Endometrial microvascular endothelial cells (primary cell): ENCODE results near the gene ASF1B. TPM values are rescaled to one million over a fixed set of nuclear protein-coding genes. Genes with fewer than 3 reads are reported as not detected.

Source experiments
- in situ Hi-C: cut with HindIII; loops from 2 replicates; pipeline ENCODE4 v1.10.0; 2017; ENCODE audit warnings: low sequenced_read_pairs, low pct_unique_long_range_greater_than_20kb; ENCODE audit errors: inconsistent ontology term
- total RNA-seq: library from RNA; depleted of rRNA; stranded (reverse); fragments of >200 nt; gene quantifications from one replicate; pipeline ENCODE4 v1.2.3, GENCODE V29; 2015; ENCODE audit errors: inconsistent ontology term

Gene ASF1B
- total RNA-seq, 1 donor from 2014 or later = 46.6 TPM

DNA sequence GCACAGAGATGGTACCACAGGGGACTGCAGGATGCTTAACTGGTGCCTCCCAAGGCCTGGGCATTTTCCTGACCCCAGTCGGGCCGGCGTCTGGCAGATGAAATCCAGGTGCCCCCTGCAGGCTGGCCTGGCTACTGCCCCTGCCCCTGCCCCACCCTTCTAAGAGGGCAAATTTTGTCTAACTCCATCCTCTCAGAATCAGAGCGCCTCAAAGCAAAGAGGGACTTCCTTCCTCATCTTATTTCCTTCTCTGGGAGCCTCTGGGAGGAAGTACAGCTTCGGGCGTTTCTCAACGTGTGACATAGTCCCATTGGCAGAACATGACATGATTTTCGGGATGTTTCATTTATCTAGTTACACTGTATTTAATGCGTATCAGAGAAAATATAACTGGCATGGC is 21.5 kb downstream of the ASF1B start:
- in situ Hi-C loops = no loop called here

DNA sequence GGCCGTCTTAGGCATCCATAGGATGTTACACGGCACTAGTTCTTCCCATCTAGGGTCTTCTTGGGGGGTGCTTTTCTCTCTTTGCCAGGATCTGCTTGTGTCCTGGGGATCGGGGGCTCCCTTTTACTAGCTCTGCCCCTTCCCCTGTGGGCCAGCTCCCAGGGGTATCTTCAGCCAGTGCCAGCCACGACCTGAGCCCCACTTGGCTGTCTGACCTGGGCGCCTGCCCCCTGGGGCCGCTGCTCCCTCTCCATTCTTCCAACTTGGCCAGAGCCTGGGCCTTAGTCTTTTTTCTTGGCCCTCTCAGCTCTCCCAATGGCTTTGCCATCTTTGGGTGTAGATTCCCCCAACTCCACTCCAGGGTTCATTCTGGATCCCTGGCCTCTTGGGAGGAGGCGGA is 21.9 kb downstream of the ASF1B start:
- in situ Hi-C loops = no loop called here

DNA sequence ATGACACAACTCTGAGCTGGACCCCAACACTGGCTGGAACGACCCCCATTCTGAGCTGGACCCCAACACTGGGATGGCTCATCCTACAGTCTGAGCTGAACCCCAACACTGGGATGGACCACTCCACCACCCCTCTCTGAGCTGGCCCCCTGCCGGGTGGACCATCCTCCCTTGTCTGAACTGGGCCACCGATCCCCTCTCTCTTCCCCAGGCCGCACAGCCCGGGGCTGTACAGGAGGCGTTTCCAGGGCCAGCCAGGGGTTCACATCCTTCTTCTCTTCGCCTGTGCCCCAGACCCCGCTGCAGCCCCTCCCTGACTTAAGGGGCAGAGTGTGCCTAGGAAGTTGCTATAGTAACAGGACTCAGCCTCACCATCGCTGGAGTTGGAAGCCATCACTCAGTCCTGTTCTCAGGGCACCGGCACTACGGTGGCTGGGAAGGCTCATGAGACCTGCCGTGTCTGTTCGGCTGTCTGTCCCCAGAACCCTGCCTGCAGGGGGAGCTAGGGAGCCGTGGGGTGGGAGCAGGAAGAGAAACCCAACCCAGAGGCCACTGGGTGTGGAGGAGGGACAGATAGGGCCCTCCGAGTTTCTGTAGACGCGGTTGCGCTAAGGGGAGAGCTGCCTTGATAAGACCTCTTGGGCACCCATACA is 22.5 kb downstream of the ASF1B start:
- in situ Hi-C loops = no loop called here

DNA sequence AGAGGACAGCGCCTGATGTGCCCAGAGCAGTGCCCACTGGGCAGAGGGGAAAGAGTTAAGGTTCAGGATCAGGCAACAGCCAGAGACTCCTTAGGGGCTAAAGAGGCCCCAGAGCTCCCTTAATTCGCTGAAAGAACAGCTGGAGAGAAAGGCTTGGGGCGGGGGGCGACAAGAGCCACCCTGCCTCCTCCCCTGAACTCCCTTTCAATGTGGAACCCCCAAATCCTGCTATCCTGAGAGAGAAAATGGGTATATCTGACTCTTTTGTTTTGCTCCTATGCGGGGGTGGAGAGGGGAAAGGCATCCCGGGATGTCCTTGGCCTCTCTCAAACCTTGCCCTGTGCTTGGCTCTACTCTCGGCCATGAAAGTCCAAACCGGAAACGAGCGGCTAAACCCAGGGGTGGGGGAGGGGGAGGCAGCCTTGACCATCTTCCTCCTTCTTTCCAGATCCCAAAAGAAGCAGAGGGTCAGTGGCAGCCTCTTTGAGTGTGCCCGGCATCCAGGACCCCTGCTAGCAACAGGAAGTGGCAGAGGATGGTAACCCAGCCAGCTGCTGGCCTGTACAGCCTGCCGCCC is 23.5 kb downstream of the ASF1B start:
- in situ Hi-C loops = no loop called here

DNA sequence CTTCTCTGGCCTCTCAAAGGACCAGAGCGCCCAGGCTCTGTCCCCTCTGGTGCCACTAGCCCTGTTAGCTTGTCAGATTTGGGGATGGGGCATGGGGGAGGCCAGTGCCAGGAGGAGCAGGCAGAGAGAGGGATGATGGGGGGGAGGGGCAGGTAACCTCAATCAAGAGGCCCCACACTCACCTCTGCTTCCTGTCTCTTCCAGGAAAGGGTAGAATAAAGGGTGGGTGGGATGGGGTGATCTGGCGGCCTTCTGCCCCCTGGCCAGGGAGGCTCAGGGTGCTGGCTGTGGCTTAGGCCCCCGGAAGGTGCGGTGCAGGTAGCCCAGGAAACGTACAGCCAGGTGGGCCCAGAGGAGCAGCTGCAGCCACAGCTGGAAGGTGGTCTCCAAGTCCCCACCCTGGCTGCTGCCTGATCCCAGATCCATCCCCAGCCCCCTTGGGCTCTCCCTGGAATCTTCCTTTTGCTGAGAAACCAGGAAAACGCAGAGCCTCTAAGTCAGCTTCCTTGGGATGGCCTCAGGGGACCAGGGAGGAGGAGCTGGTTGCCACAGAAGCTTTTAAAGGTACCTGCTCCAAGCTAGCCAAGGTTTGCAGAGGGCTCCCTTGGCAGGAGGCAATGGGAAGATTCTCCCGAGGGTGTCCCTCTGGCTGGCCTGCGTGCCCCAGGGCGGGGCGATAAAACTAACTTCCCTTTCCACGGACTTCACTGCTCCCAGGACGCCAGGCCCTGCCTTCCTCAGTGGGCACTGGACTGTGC is 24.2 kb downstream of the ASF1B start:
- in situ Hi-C loops = no loop called here

DNA sequence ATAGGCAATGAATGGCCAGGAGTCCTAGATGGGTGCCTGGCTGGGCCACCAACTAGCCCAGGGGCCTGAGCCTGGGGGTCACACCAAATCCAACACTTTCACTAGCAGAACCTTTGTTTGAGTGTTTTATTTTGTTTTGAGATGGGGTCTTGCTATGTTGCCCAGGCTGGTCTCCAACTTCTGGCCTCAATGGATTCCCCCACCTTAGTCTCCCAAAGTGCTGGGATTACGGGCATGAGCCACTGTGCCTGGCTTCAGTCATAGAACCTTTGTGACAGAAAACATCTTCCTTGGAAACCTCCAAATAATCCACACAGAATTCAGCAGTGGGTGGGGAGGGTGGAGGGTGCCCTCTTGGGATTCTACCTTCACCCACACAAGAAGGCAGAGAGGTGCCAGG is 24.9 kb downstream of the ASF1B start:
- in situ Hi-C loops = no loop called here

DNA sequence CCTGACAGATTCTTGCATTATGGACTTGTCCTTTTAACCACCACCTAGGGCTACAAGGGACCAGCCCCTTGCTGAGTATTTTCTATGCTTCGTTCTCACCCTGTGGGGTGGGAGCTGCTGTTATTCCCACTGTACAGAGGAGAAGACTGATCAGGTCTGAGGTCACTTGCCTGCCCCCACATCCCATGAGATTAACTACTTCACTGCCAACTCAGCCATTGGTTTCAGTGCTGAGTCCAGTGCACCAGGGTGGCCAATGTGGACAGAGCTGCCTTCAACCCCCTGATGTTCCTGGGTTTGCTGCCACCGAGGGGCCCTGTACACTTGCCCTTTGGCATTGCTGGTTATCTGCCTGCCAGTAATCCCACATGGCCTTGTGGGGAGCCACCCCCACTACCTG is 25.7 kb downstream of the ASF1B start:
- in situ Hi-C loops = no loop called here

DNA sequence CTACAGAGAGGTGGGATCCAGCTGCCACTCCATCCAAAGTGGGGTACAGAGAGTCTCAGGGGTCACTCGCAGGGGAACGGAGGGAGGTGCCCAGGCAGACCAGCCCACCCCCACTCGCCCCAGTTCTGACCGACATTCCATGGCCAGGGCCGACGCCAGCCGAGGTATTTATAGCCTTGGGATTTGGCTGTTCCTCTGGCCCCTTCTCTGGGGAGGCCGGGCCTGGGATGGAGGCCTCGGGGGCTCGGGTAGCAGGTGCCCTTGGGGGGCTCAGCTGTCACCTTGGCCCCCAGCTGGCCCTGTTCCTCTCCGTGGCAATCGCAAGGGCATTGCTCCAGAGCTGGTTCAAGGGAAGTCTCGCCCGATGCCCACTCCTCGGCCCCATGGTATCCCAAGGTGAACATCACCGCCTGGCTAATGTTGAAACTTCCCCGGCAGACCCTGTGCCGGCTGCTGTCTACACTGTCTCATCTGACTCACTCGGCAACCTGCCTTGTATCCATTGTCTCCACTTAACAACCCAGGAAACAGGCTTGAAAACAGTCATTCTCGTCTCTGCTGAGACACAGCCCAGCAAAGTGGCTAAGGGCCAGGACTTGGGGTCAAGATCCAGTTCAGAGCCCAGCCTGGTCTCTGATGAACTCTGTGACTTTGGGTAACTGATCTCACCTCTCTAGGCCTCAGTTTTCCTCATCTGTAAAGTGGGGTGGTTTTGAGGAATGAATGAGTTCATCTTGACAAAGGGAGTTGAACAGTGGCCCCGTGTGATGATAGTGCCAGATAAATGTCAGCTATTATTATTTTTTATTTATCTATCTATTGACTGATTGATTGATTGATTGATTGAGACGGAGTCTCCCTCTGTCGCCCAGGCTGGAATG is 28.6 kb downstream of the ASF1B start:
- in situ Hi-C loops = no loop called here

DNA sequence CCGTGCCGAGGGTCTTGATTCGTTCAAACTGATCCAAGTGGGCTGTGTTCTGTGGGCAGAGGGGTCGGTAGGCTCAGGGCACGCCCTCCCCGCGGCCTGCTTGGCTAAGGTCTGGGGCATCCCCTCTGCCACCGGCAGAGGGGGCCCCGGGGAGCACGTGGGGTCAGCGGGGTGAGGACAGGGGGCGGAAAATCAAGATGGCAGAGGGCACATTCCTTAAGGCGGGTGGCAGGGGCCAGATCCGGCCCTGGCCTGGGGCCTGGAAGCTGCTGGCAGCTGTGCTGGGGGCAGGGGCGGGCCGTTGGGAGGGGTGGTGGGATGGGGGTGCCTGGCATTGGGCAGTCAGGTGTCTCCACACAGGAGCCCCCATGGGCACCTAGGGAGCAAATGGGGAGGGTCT is 29.5 kb downstream of the ASF1B start:
- in situ Hi-C loops = no loop called here

DNA sequence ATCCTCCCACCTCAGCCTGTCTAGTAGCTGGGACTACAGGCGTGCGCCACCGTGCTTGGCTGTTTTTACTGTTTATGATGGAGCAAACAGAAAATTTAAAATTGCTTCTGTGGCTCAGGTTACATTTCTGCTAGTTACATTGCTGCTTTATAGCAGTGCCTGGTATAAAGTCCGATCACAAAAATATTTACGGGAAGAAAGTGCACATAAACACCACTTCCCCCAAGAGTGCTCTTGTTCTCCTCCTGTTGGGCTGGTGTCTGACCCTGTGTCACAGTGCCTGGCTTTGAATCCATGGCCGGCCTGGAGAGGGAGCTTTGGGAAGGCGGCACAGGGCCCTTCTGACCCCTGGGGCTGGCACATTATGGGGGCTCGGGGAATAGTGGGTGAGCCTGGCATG is 30.7 kb downstream of the ASF1B start:
- in situ Hi-C loops = no loop called here

DNA sequence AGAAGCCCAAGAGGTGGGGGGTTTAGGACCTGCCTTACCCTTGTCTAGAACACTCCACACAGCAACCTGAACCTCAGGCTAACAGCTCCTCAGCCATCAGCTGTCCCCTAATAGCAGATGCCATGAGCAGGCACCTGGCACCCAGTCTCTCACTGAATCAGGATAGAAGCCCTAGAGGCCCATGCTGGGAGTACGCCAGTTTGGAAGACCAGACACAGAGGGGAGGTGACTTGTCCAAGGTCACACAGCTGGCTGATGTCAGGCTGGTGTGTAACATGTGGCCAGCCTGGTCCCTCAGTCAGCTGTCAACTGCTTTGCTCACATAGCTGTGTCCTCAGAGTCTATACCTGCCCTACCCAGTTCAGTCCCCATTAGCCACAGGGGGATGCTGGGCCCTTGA is 33.1 kb downstream of the ASF1B start:
- in situ Hi-C loops = no loop called here

DNA sequence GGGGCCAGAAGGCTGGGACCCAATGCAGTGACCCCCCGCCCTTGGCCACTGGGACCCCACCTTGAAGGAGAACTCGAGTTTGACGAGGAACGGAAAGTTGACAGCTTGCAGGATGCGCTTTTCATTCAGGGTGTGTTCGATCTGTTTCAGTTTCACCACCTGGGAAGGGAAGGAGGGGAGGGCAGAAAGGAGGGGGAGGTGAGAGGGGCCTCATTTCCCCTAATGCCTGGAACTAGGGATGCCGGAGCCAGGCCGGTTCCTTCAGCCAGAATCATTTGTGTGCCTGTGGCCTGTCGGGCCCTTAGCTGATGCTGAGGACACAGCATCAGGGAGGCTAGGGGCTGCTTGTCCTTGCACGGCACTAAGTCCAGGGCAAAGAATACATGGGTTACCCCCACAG is 33.6 kb downstream of the ASF1B start:
- in situ Hi-C loops = no loop called here

DNA sequence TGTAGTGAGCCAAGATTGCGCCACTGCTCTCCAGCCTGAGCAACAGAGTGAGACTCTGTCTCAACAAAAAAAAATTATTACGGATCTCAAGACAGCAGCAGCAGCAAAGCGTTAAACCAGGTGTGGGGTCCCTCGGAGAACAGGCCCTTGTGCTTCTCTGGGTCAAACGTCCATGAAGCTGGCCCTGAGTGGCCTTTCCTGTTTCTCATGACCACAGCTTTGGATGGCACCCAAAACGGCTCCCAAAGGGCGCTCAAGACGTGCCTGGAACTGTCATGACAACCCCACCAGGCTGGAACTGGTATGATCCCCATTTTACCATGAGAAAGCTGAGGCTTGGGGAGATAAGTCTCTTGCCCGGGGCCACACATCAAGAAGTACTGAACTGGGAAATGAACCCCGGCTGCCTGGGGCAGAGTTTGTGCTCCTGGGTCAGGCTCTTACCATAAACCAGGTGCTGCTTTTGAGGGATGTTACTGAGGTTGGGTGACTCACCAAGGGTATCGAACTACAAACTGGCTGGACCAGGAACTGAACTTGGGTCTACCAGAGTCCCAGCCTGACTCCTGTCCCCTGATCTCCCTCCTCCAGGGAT is 34.2 kb downstream of the ASF1B start:
- in situ Hi-C loops = no loop called here

DNA sequence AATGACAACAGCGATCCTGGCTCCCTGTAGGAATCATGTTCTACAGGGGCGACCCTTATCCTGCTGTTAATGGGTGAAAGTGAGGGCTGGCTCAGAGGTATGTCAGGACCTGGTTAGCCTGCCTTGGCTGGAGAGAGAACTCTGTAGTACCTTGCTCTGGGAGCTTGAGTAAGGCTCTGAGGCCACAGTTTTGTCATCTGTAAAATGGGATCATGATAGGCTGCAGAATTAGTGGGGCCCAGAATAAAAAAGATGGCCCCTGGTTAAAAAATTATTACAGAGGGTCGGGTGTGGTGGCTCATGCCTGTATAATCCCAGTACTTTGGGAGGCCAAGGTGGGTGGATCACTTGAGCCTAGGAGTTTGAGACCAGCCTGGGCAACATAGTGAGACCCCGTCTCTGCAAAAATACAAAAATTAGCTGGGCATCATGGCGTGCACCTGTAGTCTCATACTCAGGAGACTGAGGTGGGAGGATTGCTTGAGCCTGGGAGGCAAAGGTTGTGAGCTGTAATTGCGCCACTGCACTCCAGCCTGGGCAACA is 35.3 kb downstream of the ASF1B start:
- in situ Hi-C loops = no loop called here

DNA sequence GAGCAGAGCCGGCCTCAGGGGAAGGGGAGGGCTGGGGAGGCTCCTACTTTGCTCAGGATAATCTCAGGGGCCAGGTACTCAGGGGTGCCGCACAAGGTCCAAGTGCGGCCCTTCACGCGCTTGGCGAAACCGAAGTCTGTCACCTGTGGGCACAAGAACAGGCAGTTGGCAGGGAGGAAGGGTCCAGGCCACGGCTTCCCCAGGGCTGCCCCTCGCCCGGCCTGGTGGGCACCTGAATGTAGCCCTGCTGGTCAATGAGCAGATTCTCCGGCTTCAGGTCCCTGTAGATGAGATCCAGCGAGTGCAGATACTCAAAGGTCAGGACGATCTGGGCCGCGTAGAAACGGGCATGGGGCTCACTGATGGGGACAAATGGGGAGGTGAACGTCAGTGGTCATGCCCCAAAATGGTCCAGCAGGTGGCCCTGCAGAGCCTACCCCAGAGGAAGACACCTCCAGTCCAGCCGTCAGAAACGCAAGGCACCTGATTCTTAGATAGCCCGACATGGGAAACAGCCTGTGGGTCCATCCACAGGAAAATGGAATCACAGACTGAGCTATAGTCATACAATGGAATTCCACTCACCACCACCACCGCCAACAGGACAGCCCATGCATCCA is 38.7 kb downstream of the ASF1B start:
- in situ Hi-C loops = loop anchor here (25.0 kb wide), 1 partner anchor 210 kb away; the partner anchor contains the start of gene NANOS3

DNA sequence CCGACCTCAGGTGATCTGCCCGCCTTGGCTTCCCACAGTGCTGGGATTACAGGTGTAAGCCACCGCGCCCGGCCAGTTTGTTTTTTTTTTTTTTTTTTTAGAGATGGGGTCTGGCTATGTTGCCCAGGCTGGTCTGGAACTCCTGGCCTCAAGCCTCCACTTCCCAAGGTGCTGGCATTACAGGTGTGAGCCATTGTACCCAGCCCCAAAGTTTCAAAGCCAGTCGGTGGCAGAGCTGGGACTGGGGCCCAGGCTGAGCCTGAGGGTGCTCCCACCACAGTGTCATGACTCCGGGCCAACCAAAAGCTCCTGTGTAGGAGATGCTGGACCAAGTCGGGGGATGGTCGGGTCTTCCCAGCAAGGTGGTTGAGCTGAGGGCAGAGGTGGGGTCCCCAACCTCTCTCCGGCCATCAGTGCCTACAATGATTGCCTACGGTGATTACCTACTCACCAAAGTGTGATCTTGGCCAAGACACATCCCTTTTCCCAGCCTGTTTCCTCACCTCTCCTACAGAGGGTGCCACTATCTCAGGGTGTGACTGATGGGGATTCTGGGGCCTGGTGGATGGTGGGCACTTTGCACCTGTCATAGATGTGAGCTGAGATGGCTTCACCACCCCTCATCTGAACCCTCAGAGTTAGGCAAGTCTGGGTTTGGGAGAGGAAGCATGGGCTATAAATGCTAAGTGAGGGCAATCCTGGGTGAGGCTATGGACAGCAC is 40.0 kb downstream of the ASF1B start:
- in situ Hi-C loops = loop anchor here (25.0 kb wide), 1 partner anchor 209 kb away; the partner anchor contains the start of gene NANOS3

DNA sequence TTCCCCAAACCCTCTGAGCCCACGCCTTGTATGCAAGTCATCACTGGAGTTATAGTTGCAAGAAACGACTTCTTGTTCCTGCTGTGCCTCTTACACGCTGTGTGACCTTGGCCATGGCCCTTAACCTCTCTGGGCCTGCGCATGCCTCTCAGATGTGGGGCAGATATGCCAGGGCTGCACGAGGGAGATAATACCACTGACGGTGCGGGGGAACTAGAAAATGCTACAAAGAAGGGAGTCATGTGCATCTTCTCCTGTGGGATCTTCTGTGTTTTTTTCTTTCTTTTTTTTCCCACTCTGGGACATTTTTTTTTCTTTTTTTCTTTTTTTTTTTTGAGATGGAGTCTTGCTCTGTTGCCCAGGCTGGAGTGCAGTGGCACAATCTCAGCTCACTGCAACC is 41.5 kb downstream of the ASF1B start:
- in situ Hi-C loops = loop anchor here (25.0 kb wide), 1 partner anchor 208 kb away; the partner anchor contains the start of gene NANOS3
